Measurements from ENCODE around the gene ZNF792.
"Not testable (repeated sequence)": the region's sequence is repeated elsewhere in the genome, so short reads cannot be mapped to it uniquely, and the experiment has no call there.

ZNF792 gene

GRCh38 chr19:34998777-34999497, 34.9 kb upstream of the ZNF792 start:
- no peak for DNase-seq (ENCODE audit: extremely low read depth in 1 of 2, low read depth in 1 of 2)

GRCh38 chr19:34998224-34998623, 34.2 kb upstream of the ZNF792 start:
- not testable (repeated sequence) for DNase-seq (ENCODE audit: extremely low read depth in 1 of 2, low read depth in 1 of 2)

- DNase-seq (ENCODE audit: extremely low read depth in 1 of 2, low read depth in 1 of 2), result no peak
Measured at GRCh38 chr19:34997071-34997617, 33.1 kb upstream of the ZNF792 start.

GRCh38 chr19:34995551-34995950, 31.5 kb upstream of the ZNF792 start:
- no peak for DNase-seq (ENCODE audit: extremely low read depth in 1 of 2, low read depth in 1 of 2)

- no peak for DNase-seq (ENCODE audit: extremely low read depth in 1 of 2, low read depth in 1 of 2)
Measured at GRCh38 chr19:34994643-34995541, 30.9 kb upstream of the ZNF792 start.

DNA sequence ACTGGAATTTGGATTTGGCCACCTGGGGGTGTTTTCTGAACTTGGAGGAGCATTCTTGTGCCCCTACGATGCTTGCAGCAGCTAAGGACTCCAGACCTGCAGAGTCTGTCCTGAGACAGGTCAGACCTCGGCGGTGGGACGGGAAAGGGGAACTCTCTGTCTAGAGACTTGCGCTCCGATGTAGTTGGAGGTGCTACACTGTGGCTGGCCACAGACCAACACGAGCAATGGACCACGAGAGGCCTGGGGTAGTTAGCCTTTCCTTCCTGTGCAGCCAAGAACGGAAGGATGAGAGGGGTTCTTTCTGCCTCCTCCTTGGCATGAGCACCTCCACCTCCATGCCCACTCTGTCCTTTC, 30.2 kb upstream of the ZNF792 start:
- DNase-seq (ENCODE audit: extremely low read depth in 1 of 2, low read depth in 1 of 2), result no peak

GRCh38 chr19:34992582-34992981, 28.6 kb upstream of the ZNF792 start:
- DNase-seq (ENCODE audit: extremely low read depth in 1 of 2, low read depth in 1 of 2), result not testable (repeated sequence)

DNA sequence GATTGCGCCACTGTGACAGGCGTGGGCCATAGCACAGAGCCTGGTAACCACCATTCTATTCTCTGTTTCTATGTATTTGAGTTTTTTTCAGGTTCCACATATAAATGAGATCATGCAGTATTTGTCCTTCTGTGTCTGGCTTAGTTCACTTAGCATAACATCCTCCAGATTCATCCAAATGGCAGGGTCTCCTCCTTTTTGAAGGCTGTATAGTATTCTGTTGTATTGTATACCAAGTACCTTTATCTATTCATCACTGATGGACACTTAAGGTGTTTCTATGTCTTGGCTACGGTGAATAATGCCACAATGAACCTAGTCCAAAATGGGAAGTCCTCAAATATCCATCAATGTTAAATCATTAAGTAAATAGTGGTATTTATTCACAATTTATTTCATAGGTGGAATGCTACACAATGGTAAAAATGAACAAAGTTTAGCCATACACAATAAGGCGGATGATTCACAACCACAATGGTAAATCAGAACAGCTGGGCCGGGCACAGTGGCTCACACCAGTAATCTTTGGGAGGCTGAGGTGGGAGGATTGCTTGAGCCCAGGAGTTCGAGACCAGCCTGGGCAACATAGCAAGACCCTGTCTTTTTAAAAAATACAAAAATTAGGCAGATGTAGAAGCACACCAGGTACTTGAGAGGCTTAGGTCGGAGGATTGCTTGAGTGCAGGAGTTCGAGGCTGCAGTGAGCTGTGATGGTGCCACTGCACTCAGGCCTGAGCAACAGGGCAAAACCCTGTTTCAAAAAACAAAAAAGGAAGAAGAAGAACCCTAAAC, 27.7 kb upstream of the ZNF792 start:
- DNase-seq (ENCODE audit: extremely low read depth in 1 of 2, low read depth in 1 of 2), result no peak

DNA sequence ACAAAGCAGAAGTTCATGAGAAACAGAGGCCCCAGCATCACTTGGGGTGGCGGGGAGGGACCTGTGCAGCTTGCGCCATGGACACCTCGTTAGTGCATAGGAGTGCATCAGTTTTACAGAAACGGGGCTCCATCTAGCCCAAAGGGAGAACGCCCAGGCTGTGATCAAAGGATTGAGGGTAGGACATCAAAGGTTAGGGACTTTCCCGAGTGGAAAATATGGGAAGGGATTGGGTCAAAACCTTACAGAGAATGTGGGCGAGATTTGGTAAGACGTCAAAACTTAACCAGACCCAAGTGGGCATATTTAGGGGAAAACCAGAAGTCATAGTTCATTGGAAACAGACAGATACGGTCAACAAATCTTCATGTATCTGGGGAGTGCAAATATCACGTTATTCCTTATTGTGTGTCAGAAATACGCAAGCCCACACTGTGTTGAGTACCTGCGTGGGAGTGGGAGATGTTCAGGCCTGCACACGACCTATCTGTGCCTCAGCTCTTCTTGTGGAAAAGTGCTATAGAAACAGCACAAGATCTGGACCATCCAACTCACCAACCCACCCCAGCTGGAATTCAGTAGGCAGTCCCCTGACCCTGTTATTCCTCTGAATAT, 26.7 kb upstream of the ZNF792 start:
- DNase-seq (ENCODE audit: extremely low read depth in 1 of 2, low read depth in 1 of 2), result peak in 1 of 2 donors; percentile 69

DNA sequence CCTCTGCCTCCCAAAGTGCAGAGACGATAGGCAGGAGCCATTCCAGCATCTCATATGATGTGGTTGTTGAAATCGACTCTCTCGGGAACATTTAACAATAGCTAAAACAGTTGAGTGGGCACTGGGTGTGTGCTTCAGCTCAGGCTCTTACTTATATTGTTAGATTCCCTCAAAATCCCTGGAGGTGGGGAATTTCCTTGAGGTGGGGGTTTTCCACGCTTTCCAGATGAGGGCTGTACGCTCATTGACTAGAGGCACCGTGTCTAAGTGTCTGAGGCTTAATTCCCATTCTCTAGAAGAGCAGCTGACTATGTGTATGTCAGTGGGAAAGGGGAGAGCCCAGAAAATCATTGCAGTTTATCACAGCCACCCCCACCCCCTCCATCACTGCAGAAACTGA, 25.3 kb upstream of the ZNF792 start:
- DNase-seq (ENCODE audit: extremely low read depth in 1 of 2, low read depth in 1 of 2), result no peak

- no peak for DNase-seq (ENCODE audit: extremely low read depth in 1 of 2, low read depth in 1 of 2)
Measured at GRCh38 chr19:34988119-34988518, 24.1 kb upstream of the ZNF792 start.

GRCh38 chr19:34985249-34986022, 21.4 kb upstream of the ZNF792 start:
- no peak for DNase-seq (ENCODE audit: extremely low read depth in 1 of 2, low read depth in 1 of 2)

GRCh38 chr19:34984287-34984686, 20.3 kb upstream of the ZNF792 start:
- no peak for DNase-seq (ENCODE audit: extremely low read depth in 1 of 2, low read depth in 1 of 2)

DNA sequence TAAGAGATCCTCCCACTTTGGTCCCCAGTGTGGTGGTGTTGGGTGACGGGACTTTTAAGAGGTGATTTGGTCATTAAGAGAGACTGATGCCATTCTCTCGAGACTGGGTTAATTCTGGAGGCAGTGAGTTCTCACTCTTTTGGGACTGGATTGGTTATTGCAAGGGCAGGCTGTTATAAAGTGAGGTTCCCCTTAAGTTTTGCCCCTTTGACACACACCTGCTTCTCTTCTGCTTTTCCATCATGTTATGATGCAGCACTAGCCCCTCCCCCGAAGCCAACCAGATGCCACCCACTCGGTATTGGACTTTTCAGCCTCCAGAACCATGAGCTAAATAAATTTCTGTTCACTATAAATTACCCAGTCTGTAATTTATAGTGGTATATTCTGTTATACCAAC, 19.8 kb upstream of the ZNF792 start:
- DNase-seq (ENCODE audit: extremely low read depth in 1 of 2, low read depth in 1 of 2), result no peak

GRCh38 chr19:34982275-34982674, 18.2 kb upstream of the ZNF792 start:
- no peak for DNase-seq (ENCODE audit: extremely low read depth in 1 of 2, low read depth in 1 of 2)

- DNase-seq (ENCODE audit: extremely low read depth in 1 of 2, low read depth in 1 of 2), result no peak
Measured at GRCh38 chr19:34979819-34980640, 16.0 kb upstream of the ZNF792 start.

DNA sequence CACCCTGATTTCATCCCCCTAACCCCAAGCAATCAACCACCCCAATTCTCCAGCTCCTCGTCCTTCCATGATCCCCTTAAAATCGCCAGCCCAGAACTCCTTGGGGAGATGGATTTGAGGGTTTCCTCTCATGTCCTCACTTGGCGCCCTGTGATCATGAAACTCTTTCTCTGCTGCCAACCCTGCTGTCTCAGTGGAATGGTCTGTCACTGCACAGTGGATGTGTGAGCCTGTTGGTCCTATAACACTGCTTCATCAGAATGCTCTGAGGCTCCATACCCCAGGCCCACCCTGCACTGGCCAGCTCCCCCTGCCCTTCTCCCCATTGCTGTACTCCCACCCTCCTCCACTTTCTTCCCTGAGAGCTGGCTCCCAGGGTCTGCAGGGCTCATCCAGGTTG, 12.6 kb upstream of the ZNF792 start:
- DNase-seq (ENCODE audit: extremely low read depth in 1 of 2, low read depth in 1 of 2), result no peak

DNA sequence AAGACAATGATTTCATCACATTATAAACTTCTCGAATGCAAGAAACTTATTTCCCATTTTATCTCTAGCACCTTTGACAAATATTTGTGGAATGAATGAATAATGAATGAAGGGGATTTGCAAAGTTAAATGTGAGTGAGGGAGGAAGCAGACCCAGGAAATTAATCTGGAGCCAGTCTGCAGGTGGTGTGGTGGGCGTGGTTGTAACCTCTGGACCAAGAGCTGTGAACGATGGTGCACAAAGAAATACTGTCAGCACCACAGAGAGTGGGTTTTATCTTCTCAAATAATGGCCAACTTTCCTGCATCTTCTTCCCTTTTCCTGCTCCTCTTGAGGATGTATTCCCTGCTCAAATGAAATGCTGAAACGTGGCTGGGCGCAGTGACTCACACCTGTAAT, 11.0 kb upstream of the ZNF792 start:
- DNase-seq (ENCODE audit: extremely low read depth in 1 of 2, low read depth in 1 of 2), result no peak

GRCh38 chr19:34974646-34975045, 10.6 kb upstream of the ZNF792 start:
- no peak for DNase-seq (ENCODE audit: extremely low read depth in 1 of 2, low read depth in 1 of 2)

All from stimulated activated CD8-positive, alpha-beta memory T cell treated with anti-CD3 and anti-CD28 coated beads, Interleukin-7, amount 100 ng/mL, for 48 hours (primary cell).